Glomerular visceral epithelial cell (primary cell): Measurements from ENCODE around the gene AVL9.

Source experiments
- DNase-seq: peaks from one replicate; pipeline ENCODE4 v3.0.0-alpha.2; 2016; ENCODE audit errors: extremely low spot score

Gene AVL9

GRCh38 chr7:32533276-32534029 lies 38.2 kb downstream of the AVL9 start:
- DNase-seq: no peak

- no peak for DNase-seq
Observed at GRCh38 chr7:32535162-32535702, 39.9 kb downstream of the AVL9 start.

GRCh38 chr7:32536016-32536415 lies 40.7 kb downstream of the AVL9 start:
- no peak for DNase-seq

GRCh38 chr7:32536585-32536984 lies 41.3 kb downstream of the AVL9 start:
- peak; percentile 75 for DNase-seq

- DNase-seq: no peak
Observed at GRCh38 chr7:32537760-32538159, 42.5 kb downstream of the AVL9 start.

GRCh38 chr7:32539366-32539765 lies 44.1 kb downstream of the AVL9 start:
- DNase-seq: no peak

GRCh38 chr7:32539919-32540531 lies 44.7 kb downstream of the AVL9 start:
- DNase-seq: no peak

GRCh38 chr7:32542595-32542994 lies 47.3 kb downstream of the AVL9 start:
- DNase-seq: no peak

- DNase-seq: no peak
Observed at GRCh38 chr7:32559480-32559879, 64.2 kb downstream of the AVL9 start.

- DNase-seq: no peak
Observed at GRCh38 chr7:32560075-32560474, 64.8 kb downstream of the AVL9 start.

- DNase-seq: no peak
Observed at GRCh38 chr7:32561613-32562012, 66.3 kb downstream of the AVL9 start.

GRCh38 chr7:32564542-32564941 lies 69.3 kb downstream of the AVL9 start:
- DNase-seq: no peak

- DNase-seq: peak; percentile 45
Observed at GRCh38 chr7:32569388-32570289, 74.3 kb downstream of the AVL9 start.

GRCh38 chr7:32573110-32573687 lies 77.9 kb downstream of the AVL9 start:
- DNase-seq: no peak

- DNase-seq: no peak
Observed at GRCh38 chr7:32574626-32575025, 79.3 kb downstream of the AVL9 start.

- no peak for DNase-seq
Observed at GRCh38 chr7:32577421-32577820, 82.1 kb downstream of the AVL9 start.

GRCh38 chr7:32579776-32580175 lies 84.5 kb downstream of the AVL9 start:
- no peak for DNase-seq

- DNase-seq: no peak
Observed at GRCh38 chr7:32580646-32581045, 85.4 kb downstream of the AVL9 start.

- no peak for DNase-seq
Observed at GRCh38 chr7:32582036-32582435, 86.7 kb downstream of the AVL9 start.

- no peak for DNase-seq
Observed at GRCh38 chr7:32583791-32584190, 88.5 kb downstream of the AVL9 start.

- DNase-seq: peak; percentile 76
Observed at GRCh38 chr7:32586291-32587221, 91.3 kb downstream of the AVL9 start.
